ENCODE data around the gene APOD.
"Not testable (repeated sequence)": the region's sequence is repeated elsewhere in the genome, so short reads cannot be mapped to it uniquely, and the experiment has no call there.

The APOD gene

DNA sequence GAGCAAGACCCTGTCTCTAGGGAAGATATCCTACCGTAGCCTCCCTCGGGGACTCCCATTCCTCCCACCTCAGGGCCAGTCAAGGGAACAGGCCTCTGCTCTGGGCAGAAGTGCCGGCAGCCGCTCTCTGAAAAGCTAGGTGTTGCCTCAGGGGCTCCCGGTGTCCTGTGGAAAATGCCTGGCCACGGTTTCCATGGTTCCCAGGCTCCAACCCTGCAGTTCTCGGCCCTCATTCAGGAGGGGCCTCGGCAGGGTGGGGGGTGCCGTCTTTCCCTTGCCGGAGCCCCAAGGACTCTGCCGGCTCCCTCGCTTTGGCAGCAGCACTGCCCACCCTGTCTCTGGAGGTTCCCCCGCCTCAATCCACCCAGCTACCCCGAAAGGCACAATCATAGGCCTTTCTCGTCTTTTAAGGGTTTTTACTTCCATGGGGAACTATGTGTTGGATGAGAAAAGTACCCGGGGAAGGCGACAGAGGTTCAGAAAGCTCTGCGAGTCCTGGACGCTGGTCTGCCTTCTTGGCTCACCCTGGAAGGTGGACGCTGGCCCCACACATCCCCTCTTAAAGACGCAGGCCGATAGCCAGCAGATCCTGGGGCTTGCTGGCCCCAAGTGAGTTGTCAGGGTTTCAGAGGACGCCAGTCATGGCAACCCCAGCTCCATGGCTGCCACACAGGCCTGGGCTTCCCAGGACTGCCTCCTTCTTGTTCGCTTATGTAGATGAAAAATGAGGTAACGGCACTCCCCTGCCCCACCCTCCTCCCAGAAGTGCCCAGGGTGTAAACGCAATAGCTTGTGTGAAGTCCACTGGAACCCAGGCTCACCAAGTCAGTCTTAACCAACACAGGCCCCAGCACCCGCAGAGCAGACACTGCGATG is 34.3 kb upstream of the APOD start:
- not testable (repeated sequence) for DNase-seq (ENCODE audit: low read depth in 2 of 2)

DNA sequence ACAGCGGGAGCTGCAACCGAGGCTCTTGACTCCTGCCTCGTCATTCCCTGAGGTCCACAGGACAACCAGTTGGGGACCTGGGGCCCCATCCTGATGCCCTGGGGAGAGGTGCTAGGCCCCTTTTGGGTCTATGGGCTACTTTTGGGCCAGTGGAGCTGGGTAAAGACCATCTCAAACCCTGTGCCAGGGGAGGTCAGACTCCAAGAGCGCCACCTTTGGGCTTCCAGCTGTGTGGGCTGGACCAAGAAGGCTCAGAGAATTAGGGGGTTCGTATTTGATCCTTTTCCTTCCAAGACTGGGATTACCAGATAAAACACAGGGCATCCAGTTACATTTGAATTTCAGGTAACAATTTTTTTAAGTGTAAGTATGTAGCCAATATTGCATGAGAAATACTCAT is 33.4 kb upstream of the APOD start:
- DNase-seq (ENCODE audit: low read depth in 2 of 2) = not testable (repeated sequence)

DNA sequence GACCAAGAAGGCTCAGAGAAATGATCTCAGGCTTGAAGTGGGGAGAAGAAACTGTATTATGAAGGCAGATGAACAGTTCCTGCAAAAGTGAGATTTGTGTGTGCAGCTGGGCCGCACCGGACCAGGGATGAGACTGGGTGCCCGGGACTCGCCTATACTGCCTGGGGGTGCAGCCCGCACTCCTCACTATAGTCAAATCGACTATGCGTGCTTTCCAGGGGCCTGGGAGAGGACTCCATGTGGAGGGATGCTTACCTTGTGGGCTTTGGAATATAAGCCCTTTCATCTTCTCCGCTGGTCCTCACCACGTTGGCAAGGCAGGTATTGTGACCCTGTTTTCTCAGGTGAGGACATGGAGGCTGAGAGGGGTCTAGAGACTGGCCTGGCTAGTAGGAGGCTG is 32.9 kb upstream of the APOD start:
- no peak for DNase-seq (ENCODE audit: low read depth in 2 of 2)

DNA sequence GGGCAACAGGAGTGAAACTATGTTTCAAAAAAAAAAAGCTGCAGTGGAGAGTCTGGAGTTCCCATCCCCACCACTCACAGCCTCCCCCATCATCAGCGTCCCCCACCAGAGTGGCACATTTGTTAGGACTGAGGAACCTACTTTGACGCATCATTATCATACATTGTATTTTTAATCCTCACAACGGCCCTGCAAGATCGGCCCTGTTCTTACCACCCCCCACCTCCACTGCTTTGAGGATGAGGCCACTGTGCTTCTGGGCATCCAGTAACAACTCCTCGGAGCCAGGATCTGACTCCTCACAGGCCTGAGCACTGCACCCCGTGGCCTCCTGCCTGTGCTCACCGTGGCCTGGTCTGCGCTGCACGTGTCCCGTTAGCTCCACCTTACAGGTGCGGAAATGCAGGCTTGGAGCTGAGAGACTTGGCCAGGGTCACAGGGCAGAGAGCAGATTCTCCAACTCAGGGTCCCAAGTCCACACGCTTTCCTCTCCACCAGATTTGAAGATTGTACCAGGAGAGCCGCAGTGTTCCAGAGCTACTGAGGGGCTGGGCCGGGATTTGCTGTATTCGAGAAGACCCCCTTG is 32.3 kb upstream of the APOD start:
- not testable (repeated sequence) for DNase-seq (ENCODE audit: low read depth in 2 of 2)

DNA sequence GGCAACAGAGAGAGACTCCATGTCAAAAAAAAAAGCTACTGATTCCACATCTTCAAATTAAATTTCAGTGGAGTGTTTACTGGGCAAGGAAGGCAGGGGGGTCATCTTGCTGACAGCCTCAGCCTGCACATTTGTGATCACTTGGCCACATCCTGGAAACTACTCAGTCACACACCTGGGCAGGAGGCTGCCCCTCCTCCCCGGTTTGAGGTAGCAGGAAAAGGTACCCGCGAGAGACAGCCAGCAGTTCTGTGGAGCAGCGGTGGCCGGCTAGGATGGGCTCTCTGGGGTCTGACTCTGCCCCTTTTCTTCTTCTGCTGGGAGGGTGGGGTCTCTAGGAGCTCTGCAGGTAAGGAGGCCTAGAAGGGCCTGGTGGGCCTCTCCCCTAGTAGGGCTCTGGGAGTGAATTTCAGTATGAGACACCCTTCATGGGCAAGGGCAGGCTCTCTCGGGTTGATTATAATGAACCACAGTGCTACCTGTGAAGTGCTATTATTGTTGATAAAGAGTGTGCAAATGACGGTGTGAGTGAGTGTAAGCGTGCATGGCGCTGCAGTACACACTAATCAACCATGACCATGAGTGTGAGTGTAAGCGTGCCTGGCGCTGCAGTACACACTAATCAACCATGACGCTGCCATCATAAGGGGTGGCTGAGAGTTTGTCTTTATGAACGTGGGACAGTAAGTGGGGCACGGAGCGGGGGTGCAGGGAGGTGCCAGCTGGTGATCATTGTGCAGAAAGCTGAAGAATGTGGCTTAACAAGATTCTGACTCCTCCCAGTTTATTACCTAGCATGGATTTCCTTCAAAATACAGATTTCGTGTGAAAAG is 31.1 kb upstream of the APOD start:
- not testable (repeated sequence) for DNase-seq (ENCODE audit: low read depth in 2 of 2)

DNA sequence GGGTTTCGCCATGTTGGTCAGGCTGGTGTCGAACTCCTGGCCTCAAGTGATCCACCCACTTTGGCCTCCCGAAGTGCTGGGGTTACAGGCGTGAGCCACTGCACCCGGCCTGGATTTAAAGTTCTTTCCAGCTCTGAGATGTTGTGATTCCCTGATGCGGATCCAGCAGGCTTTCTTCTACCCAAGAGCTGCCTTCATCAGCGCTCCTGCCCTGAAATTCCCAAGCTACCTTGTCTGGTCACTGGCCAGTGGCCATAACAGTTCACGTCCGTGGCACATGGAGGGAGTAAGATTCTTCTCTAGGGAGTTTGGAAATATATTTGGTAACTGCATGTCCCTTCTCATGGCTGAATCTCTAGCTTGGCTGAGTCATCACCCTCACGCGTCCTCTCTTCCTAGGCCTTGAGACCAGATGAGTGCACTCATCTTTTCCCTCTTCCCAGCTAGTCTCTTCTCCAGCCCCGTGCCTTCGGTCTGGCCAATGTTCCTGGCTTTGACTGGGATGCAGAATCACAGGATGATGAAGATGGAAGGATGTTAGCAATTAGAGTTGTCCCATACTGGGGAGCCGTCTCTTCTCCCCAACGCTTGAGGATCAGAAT is 29.8 kb upstream of the APOD start:
- DNase-seq (ENCODE audit: low read depth in 2 of 2) = no peak

DNA sequence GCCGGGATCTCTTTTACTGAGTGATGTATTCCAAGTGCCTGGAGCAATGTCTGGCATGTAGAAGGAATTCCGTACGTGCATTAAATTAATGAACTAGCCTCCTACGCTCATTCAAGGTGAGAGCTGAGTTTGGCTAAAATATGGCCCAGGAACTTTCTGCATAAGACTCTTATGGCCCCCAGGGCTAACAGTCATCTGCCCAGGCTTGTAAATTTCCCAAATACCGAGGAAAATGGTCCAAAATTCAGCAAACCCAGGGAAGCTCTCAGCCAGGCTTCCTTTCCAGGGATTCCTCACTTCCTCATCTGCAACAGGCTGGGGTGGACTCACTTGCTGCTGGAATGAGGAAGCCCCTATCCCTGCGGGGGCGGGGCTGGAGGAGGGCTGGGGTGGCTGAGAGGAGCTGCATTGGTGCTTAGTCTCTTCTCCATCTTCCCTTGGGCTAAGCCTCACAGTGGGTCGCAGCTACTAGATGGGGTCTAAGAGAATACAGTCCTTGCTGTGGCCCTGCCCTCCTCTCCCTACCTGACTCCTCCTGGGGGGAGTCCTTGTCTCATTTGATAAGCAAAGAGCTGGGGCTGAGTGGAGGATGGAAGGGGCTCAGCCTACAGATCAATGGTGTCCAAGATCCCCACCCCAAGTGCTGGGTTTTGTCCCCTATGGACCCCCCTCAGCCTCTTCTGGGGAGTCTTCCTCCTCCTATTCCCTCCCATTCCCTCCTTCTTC is 28.5 kb upstream of the APOD start:
- DNase-seq (ENCODE audit: low read depth in 2 of 2) = no peak

DNA sequence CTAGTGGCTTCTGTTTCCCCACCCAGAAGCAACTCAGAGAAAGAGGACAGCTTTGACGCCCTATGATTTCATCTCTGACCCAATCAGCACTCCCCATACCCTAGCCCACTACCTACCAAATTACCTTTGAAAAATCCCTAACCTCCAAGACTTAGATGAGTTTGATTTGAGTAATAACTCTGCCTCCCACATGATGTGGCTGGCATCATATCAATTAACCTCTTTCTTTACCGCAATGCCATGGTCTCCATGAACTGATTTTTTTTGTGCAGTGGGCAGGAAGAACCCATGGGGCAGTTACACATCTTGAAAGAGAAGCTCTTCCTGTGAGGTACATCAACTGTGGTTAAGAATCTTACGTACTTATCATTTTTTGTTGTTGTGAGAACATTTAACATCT is 25.5 kb upstream of the APOD start:
- no peak for DNase-seq (ENCODE audit: low read depth in 2 of 2)

DNA sequence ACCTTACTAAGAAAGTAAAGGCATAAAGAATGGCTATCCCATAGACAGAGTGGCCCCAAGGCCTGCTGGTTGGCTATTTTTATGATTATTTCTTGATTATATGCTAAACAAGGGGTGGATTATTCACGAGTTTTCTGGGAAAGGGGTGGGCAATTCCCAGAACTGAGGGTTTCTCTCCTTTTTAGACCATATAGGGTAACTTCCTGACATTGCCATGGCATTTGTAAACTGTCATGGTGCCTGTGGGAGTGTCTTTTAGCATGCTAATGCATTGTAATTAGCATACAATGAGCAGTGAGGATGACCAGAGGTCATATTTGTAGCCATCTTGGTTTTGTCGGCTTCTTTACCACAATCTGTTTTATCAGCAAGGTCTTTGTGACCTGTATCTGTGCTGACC is 18.0 kb upstream of the APOD start:
- not testable (repeated sequence) for DNase-seq (ENCODE audit: low read depth in 2 of 2)

DNA sequence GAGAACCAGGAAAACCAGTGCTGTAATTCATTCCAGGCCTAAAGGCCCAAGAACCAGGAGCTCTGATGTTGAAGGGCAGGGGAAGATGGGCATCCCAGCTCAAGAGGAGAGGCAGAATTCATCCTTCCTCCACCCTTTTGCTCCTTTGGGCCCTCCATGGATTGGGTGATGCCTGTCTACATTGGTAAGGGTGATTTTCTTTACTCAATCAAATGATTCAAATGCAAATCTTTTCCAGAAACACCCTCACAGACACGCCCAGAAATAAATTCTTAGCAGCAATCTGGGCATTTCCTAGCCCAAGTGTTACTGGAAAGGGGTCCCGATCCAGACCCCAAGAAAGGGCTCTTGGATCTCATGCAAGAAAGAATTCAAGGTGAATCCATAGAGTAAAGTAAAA is 17.6 kb upstream of the APOD start:
- no peak for DNase-seq (ENCODE audit: low read depth in 2 of 2)

DNA sequence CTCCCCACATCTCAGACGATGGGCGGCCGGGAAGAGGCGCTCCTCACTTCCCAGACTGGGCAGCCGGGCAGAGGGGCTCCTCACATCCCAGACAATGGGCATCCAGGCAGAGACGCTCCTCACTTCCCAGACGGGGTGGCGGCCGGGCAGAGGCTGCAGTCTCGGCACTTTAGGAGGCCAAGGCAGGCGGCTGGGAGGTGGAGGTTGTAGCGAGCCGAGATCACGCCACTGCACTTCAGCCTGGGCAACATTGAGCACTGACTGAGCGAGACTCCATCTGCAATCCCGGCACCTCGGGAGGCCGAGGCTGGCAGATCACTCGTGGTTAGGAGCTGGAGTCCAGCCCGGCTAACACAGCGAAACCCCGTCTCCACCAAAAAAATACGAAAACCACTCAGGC is 16.2 kb upstream of the APOD start:
- DNase-seq (ENCODE audit: low read depth in 2 of 2) = not testable (repeated sequence)

DNA sequence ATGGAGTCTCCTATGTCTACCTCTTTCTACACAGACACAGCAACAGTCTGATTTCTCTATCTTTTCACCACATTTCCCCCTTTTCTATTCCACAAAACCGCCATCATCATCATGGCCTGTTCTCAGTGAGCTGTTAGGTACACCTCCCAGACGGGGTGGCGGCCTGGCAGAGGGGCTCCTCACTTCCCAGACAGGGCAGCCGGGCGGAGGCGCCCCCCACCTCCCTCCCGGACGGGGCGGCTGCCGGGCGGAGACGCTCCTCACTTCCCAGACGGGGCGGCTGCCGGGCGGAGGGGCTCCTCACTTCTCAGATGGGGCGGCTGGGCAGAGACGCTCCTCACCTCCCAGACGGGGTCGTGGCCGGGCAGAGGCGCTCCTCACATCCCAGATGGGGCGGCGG is 15.8 kb upstream of the APOD start:
- not testable (repeated sequence) for DNase-seq (ENCODE audit: low read depth in 2 of 2)

DNA sequence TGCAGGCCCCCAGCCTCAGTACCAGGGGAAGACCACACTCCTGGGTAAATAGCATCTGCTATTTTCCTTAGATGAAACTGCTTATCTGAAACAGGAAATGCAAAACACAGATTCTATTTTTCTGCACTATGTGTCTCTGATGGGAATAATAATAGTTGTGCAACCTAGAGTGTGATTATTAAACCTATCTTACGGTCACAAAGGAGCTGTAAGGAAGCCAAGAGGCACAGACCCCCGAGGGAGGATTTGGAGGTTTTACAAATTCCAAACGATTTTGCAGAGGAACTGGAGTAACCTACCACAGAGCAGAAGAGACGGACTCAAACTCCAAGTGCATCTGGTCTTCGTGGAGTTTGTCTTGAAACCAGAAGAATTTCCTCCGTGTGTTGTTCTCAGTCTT is 14.1 kb upstream of the APOD start:
- no peak for DNase-seq (ENCODE audit: low read depth in 2 of 2)

DNA sequence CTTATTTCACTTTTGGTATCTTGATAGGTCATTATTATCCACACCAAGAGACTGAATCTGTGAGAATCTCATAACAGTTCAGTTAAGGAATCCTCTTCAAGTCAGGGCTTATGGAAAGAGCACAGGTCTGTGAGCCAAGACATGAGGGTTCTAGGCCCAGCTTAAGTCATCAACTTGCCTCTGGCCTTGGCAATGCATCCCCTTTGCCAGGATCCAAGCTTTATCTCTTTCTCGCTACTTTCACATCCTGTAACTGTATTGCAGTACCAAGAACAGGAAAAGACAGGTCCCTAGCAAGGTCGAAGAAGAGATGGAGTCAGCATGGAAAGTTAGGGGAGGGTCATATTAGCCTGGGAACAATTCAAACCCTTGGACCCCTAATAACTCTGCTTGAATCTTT is 13.5 kb upstream of the APOD start:
- DNase-seq (ENCODE audit: low read depth in 2 of 2) = no peak

DNA sequence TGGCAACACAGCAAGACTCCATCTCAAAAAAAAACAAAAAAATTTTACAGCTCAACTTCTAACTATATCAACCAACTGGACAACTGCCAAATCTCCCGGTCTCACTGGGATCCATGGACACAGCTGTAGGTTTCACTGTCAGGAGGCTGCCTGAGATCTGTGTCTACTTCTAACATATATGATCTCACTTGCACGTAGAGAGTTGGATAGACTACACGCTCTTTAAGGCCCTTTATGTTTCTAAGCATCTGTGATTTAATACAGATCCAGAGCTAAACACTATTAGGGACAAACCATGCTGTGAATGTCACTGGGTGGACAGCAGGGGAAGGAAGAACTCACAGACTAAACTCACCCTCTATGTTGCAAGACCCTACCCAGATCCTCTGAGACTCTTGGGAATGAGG is 13.0 kb upstream of the APOD start:
- DNase-seq (ENCODE audit: low read depth in 2 of 2) = no peak

DNA sequence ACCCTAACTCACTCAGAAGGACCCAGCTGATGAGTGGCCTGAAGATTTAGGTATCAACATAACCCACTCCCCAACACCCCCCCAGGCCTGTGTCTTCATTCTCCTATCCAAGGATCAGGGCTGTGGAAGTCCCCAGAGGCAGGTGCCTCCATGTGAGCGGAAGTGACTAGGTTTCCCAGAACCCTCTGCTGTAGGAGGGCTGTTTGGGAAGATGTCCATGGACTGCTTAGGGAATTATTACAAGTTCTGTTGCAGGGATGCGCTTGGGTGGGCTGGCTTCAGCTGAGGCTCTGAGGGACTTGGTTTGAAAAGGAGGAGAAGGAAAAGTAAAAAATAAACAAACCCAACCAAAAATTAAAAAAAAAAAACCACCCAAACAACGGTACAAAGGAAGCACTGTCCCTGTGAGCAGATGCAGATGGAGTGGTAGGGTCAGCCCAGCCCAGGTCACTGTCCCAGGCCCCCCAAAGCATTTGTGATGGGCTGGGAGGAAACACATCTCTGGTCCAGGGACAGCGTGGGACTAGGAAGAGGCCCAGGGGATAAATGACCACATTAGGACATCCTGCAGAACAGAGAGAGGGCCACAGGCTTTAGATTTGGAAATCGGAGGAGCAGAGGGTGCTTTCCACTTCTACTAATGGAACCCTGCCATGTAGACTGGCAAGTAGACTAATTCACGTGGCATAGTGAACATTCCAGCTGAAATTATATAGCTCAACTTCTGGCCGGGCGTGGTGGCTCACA is 12.2 kb upstream of the APOD start:
- no peak for DNase-seq (ENCODE audit: low read depth in 2 of 2)

DNA sequence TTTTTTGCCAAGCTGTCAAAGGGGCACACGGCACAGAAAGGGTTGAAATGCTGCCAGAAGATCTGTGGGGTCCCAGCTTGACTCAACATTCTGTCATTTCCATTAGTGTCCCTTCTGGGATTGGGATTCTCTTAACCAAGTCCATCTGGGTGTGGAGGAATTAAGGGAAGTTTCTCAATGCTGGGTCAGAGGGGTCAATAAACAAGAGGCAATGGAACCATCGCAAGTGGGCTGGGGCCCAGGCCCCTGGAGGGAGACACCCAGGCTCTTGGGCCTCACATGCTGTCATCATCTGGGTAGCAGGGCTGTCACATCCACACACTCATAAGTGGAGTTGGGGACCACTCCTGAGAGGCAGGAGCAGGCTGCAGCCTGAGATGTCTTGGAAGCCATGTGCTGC is 8.1 kb upstream of the APOD start:
- DNase-seq (ENCODE audit: low read depth in 2 of 2) = no peak

DNA sequence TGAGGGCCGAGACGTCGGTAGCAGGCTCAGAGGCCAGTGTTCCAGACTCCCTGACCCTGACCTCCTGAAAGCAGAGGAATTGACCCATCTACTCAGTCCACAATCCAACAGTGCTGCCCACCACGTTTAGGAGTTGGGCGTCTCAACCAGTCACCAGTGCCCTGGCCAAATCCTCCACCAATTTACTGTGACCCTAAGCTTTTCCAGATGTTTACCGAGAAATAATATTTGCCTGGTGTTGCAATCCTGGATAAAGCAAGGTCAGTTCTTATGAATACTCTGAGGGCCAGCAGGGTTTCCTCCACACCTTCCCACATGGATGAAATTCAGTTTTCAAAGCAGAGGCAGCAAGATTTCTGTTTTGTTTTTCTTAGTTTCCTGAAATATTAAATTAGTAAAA is 7.5 kb upstream of the APOD start:
- DNase-seq (ENCODE audit: low read depth in 2 of 2) = no peak

DNA sequence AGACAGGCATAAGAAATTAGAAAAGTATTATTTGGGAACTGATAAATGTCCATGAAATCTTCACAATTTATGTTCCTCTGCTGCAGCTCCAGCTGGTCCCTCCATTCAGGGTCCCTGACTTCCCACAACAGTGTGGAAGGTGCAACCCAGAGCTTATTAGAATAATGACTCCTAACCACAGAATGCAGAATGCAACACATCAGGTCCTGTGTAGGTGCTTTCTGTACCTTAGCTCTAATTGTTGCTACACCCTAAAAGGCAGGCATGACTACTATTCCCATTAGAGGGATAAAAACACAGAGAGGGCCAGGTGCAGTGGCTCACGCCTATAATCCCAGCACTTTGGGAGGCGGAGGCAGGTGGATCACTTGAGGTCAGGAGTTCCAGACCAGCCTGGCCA is 6.6 kb upstream of the APOD start:
- DNase-seq (ENCODE audit: low read depth in 2 of 2) = not testable (repeated sequence)

DNA sequence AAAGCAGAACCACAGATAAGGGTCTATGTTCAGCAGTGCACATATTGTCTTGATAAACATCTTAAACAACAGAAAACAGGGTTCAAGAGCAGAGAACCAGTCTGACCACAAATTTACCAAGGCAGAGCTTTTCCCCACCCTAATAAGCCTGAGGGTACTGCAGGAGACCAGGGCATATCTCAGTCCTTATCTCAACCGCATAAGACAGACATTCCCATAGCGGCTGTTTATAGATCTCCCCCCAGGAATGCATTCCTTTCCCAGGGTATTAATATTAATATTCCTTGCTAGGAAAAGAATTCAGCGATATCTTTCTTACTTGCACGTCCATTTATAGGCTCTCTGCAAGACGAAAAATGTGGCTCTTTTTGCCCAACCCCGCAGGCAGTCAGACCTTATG is 6.1 kb upstream of the APOD start:
- not testable (repeated sequence) for DNase-seq (ENCODE audit: low read depth in 2 of 2)

DNA sequence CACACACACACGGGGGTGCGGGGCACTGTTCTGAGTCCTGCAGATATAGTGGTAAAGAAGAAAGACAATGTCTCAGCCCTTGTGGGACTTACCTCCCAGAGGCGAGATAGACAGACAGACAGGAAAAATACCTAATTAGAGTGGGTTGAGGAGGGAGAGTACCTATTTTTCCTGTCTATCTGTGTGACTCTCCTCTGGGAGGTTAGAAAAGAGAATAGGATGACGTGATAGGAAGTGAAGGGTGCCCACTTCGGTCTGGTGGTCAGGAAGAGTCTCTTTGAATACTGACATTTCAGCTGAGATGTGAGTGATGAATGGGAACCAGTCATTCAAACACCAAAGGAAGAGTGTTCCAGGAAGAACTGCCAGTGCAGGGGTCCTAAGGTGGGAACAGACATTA is 4.1 kb upstream of the APOD start:
- DNase-seq (ENCODE audit: low read depth in 2 of 2) = no peak

All from activated CD8-positive, alpha-beta memory T cell treated with anti-CD3 and anti-CD28 coated beads for 4 hours (primary cell).